Measurements from ENCODE around the gene MAPK10.

Gene MAPK10

DNA sequence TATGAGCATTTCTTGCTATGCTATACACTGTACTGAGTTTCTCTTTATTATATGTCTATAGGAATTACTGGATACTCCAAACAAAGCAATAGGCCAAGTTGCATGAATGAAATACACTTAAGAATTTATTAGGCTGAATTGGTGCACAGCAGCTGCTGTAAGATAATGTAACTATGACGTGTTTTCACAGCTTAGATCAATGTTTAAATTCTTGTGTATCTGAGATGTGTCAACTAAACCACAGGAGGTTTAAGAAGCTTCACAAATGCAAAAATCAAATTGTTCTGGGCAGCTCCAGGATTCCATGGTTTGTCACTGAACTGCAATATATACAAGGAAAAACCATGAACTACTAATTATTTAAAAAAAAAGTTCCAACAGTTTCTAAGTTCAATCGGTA is 156.7 kb downstream of the MAPK10 start:
- Histone ChIP-seq H4K8ac (ENCODE audit: low read depth, low read length) (no peak overlapping the region), H3K4me2 (ENCODE audit: low read length) (no peak overlapping the region), H2AFZ (ENCODE audit: insufficient read depth, low read length, poor library complexity) (no peak overlapping the region), H3K79me2 (ENCODE audit: control insufficient read depth, insufficient read depth, low read length, poor library complexity) (no peaks in the 10 kb centered on the region), H3K4me1 (ENCODE audit: control insufficient read depth in 1 of 2, insufficient read depth in 2 of 2, low read length in 2 of 2) (no peaks in the 10 kb centered on the region), H2AK5ac (ENCODE audit: low read length) (no peak overlapping the region), H3K4me3 (ENCODE audit: low read depth, low read length) (no peak overlapping the region), H3K9ac (ENCODE audit: low read length) (no peak overlapping the region), H3K14ac (ENCODE audit: low read length) (no peak overlapping the region), H3K23ac (ENCODE audit: low read length) (no peak overlapping the region), H3K9me3 (ENCODE audit: insufficient read depth, low read depth, low read length) (no peaks in the 10 kb centered on the region), H3K27me3 (ENCODE audit: insufficient read depth, low read length) (no peaks in the 10 kb centered on the region), H2BK5ac (ENCODE audit: low read depth, low read length, poor library complexity) (no peak overlapping the region), H4K12ac (ENCODE audit: low read depth, low read length) (no peak overlapping the region), H2BK12ac (ENCODE audit: low read length) (no peak overlapping the region), H3K18ac (ENCODE audit: low read length) (no peak overlapping the region), H3K27ac (ENCODE audit: low read depth, low read length) (no peak overlapping the region), H3K36me3 (ENCODE audit: control insufficient read depth in 1 of 2, insufficient read depth in 2 of 2, low read length in 2 of 2) (no peaks in the 10 kb centered on the region), H3K4ac (ENCODE audit: low read depth, low read length) (no peak overlapping the region), H3K79me1 (ENCODE audit: low read length) (no peaks in the 10 kb centered on the region), H2BK120ac (ENCODE audit: insufficient read depth, low read length, poor library complexity) (no peak overlapping the region), H4K91ac (ENCODE audit: low read depth, low read length) (no peak overlapping the region)
- WGBS (ENCODE audit: extremely low coverage, insufficient coverage, insufficient read length): no CpG with 5 or more reads among the region's 2 CpGs
- DNase-seq: no peak

DNA sequence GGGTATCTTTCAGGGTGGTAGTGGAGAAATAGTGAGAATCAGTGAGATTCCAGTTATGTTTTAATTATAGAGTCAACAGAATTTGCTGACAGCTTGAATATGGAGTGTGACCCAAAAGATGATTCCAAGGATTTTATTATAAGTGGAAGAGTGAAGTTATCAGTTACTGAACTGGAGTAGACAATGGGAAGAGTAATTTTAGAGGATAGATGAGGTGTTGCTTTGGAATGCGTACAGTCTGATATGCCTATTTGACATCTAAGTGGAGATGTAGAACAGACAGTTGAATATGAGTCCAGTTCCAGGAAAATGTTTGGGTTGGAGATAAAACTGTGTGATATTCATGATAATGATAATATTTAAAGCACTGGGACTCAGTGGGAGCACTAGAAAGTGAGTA is 174.2 kb downstream of the MAPK10 start:
- no peaks in the 10 kb centered on the region for H3K4me1 ChIP-seq (ENCODE audit: control insufficient read depth in 1 of 2, insufficient read depth in 2 of 2, low read length in 2 of 2)
- no peaks in the 10 kb centered on the region for H3K36me3 ChIP-seq (ENCODE audit: control insufficient read depth in 1 of 2, insufficient read depth in 2 of 2, low read length in 2 of 2)
- H3K27me3 ChIP-seq (ENCODE audit: insufficient read depth, low read length): no peaks in the 10 kb centered on the region
- no peak overlapping the region for H2AK5ac ChIP-seq (ENCODE audit: low read length)
- no peak overlapping the region for H2BK12ac ChIP-seq (ENCODE audit: low read length)
- no peak overlapping the region for H3K27ac ChIP-seq (ENCODE audit: low read depth, low read length)
- no peak overlapping the region for H3K4me3 ChIP-seq (ENCODE audit: low read depth, low read length)
- H3K79me2 ChIP-seq (ENCODE audit: control insufficient read depth, insufficient read depth, low read length, poor library complexity): no peaks in the 10 kb centered on the region
- H3K4me2 ChIP-seq (ENCODE audit: low read length): no peak overlapping the region
- no peaks in the 10 kb centered on the region for H3K79me1 ChIP-seq (ENCODE audit: low read length)
- no peaks in the 10 kb centered on the region for H3K9me3 ChIP-seq (ENCODE audit: insufficient read depth, low read depth, low read length)
- no peak overlapping the region for H2BK5ac ChIP-seq (ENCODE audit: low read depth, low read length, poor library complexity)
- no peak overlapping the region for H4K91ac ChIP-seq (ENCODE audit: low read depth, low read length)
- H4K12ac ChIP-seq (ENCODE audit: low read depth, low read length): no peak overlapping the region
- no peak overlapping the region for H3K14ac ChIP-seq (ENCODE audit: low read length)
- no CpG with 5 or more reads among the region's 1 CpG for WGBS (ENCODE audit: extremely low coverage, insufficient coverage, insufficient read length)
- no peak for DNase-seq
- no peak overlapping the region for H3K23ac ChIP-seq (ENCODE audit: low read length)
- no peak overlapping the region for H3K4ac ChIP-seq (ENCODE audit: low read depth, low read length)
- no peak overlapping the region for H3K9ac ChIP-seq (ENCODE audit: low read length)
- H4K8ac ChIP-seq (ENCODE audit: low read depth, low read length): no peak overlapping the region
- H2BK120ac ChIP-seq (ENCODE audit: insufficient read depth, low read length, poor library complexity): no peak overlapping the region
- H2AFZ ChIP-seq (ENCODE audit: insufficient read depth, low read length, poor library complexity): no peak overlapping the region
- H3K18ac ChIP-seq (ENCODE audit: low read length): no peak overlapping the region

DNA sequence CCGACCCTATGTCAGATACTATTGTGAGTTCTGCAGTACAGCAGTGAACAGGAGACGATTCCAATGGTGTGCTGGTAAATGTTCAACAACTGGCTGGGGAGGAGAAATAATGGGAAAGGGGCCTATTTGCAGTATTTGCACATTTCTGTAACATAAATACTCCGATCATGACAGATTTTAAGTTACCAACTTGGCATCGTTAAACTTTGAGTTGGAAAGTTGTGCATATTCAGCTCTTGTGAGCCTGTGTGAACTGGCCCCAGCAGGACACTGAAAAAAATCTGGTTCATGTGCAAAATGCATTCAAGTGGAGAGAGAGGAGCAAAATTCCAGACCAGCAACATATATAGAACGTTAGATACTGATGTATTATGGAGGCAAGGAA is 175.0 kb downstream of the MAPK10 start:
- Histone ChIP-seq H3K4ac (ENCODE audit: low read depth, low read length) (no peak overlapping the region), H3K27me3 (ENCODE audit: insufficient read depth, low read length) (no peaks in the 10 kb centered on the region), H3K18ac (ENCODE audit: low read length) (no peak overlapping the region), H3K79me2 (ENCODE audit: control insufficient read depth, insufficient read depth, low read length, poor library complexity) (no peaks in the 10 kb centered on the region), H3K36me3 (ENCODE audit: control insufficient read depth in 1 of 2, insufficient read depth in 2 of 2, low read length in 2 of 2) (no peaks in the 10 kb centered on the region), H3K4me3 (ENCODE audit: low read depth, low read length) (no peak overlapping the region), H3K27ac (ENCODE audit: low read depth, low read length) (no peak overlapping the region), H2BK12ac (ENCODE audit: low read length) (no peak overlapping the region), H4K8ac (ENCODE audit: low read depth, low read length) (no peak overlapping the region), H4K12ac (ENCODE audit: low read depth, low read length) (no peak overlapping the region), H2AK5ac (ENCODE audit: low read length) (no peak overlapping the region), H3K23ac (ENCODE audit: low read length) (no peak overlapping the region), H3K9ac (ENCODE audit: low read length) (no peak overlapping the region), H3K4me2 (ENCODE audit: low read length) (no peak overlapping the region), H3K9me3 (ENCODE audit: insufficient read depth, low read depth, low read length) (no peaks in the 10 kb centered on the region), H4K91ac (ENCODE audit: low read depth, low read length) (no peak overlapping the region), H2AFZ (ENCODE audit: insufficient read depth, low read length, poor library complexity) (no peak overlapping the region), H2BK5ac (ENCODE audit: low read depth, low read length, poor library complexity) (no peak overlapping the region), H3K4me1 (ENCODE audit: control insufficient read depth in 1 of 2, insufficient read depth in 2 of 2, low read length in 2 of 2) (no peaks in the 10 kb centered on the region), H3K14ac (ENCODE audit: low read length) (no peak overlapping the region), H2BK120ac (ENCODE audit: insufficient read depth, low read length, poor library complexity) (no peak overlapping the region), H3K79me1 (ENCODE audit: low read length) (no peaks in the 10 kb centered on the region)
- DNase-seq: no peak
- WGBS (ENCODE audit: extremely low coverage, insufficient coverage, insufficient read length): no CpG with 5 or more reads among the region's 5 CpGs

DNA sequence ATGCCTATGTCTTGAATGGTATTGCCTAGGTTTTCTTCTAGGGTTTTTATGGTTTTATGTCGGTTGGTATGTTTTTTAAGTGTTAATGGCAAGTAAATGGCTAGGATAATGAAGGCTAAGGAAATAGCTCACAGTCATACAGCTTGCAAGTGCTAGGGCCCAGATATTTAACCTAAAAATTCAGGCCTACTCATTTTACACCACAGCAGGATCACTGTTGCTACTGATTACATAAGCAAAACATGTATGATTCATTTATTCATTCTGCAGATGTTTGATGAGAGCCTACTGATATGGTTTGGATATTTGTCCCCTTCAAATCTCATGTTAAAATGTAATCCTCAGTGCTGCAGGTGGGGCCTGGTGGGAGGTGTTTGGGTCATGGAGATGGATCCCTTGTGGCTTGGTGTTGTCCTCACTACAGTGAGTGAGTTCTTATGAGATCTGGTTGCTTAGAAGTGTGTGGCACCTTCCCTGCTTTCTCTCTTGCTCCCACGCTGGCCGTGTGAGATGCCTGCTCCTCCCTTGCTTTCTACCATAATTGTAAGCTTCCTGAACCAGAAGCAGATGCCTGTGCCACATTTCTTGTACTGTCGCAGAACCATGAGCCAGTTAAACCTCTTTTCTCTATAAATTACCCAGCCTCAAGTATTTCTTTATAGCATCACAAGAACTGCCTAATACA is 175.5 kb downstream of the MAPK10 start:
- no peaks in the 10 kb centered on the region for H3K9me3 ChIP-seq (ENCODE audit: insufficient read depth, low read depth, low read length)
- H2AFZ ChIP-seq (ENCODE audit: insufficient read depth, low read length, poor library complexity): no peak overlapping the region
- H3K18ac ChIP-seq (ENCODE audit: low read length): no peak overlapping the region
- H3K4me3 ChIP-seq (ENCODE audit: low read depth, low read length): no peak overlapping the region
- no peak overlapping the region for H4K8ac ChIP-seq (ENCODE audit: low read depth, low read length)
- H3K79me2 ChIP-seq (ENCODE audit: control insufficient read depth, insufficient read depth, low read length, poor library complexity): no peaks in the 10 kb centered on the region
- H3K27ac ChIP-seq (ENCODE audit: low read depth, low read length): no peak overlapping the region
- H3K4me1 ChIP-seq (ENCODE audit: control insufficient read depth in 1 of 2, insufficient read depth in 2 of 2, low read length in 2 of 2): no peaks in the 10 kb centered on the region
- H4K12ac ChIP-seq (ENCODE audit: low read depth, low read length): no peak overlapping the region
- H3K36me3 ChIP-seq (ENCODE audit: control insufficient read depth in 1 of 2, insufficient read depth in 2 of 2, low read length in 2 of 2): no peaks in the 10 kb centered on the region
- no peak overlapping the region for H3K4me2 ChIP-seq (ENCODE audit: low read length)
- no peak overlapping the region for H2BK120ac ChIP-seq (ENCODE audit: insufficient read depth, low read length, poor library complexity)
- no CpG with 5 or more reads among the region's 4 CpGs for WGBS (ENCODE audit: extremely low coverage, insufficient coverage, insufficient read length)
- no peak for DNase-seq
- H3K27me3 ChIP-seq (ENCODE audit: insufficient read depth, low read length): no peaks in the 10 kb centered on the region
- no peak overlapping the region for H2BK12ac ChIP-seq (ENCODE audit: low read length)
- H3K9ac ChIP-seq (ENCODE audit: low read length): no peak overlapping the region
- H3K23ac ChIP-seq (ENCODE audit: low read length): no peak overlapping the region
- no peak overlapping the region for H4K91ac ChIP-seq (ENCODE audit: low read depth, low read length)
- H3K79me1 ChIP-seq (ENCODE audit: low read length): no peaks in the 10 kb centered on the region
- no peak overlapping the region for H3K4ac ChIP-seq (ENCODE audit: low read depth, low read length)
- H3K14ac ChIP-seq (ENCODE audit: low read length): no peak overlapping the region
- H2BK5ac ChIP-seq (ENCODE audit: low read depth, low read length, poor library complexity): no peak overlapping the region
- no peak overlapping the region for H2AK5ac ChIP-seq (ENCODE audit: low read length)
